HEK293 (cell line): ENCODE measurements around the gene SMPD3.

ENCODE experiments used
- CTCF ChIA-PET: fragments of 350-600 bp; formaldehyde crosslinking; extraction: SDS; loops from one replicate; lab custom pipeline; 2021; ENCODE audit warnings: antibody characterized with exemption; lab: Yijun Ruan, JAX
- POLR2A ChIA-PET: fragments of 300-600 bp; formaldehyde crosslinking; extraction: SDS; loops from one replicate; lab custom pipeline; 2020; ENCODE audit warnings: antibody characterized with exemption, inconsistent platforms; lab: Yijun Ruan, JAX
- H3K27ac ChIP-seq: fragments of 200-500 bp; sonication (Bioruptor generic); 2 replicates; pipeline ENCODE4 v1.5.1; 2014; ENCODE audit warnings: low read depth, low read length, control low read depth, inconsistent platforms; ENCODE audit errors: extremely low read depth
- H3K36me3 ChIP-seq, 2 experiments: fragments of 200-500 bp in 1 of 2; sonication (Bioruptor generic) in 1 of 2; 1 replicate in 1 of 2; 2 replicates in 1 of 2; pipeline ENCODE4 v1.5.1; 2014 to 2017; ENCODE audit warnings: inconsistent platforms in 2 of 2, low read length in 2 of 2; ENCODE audit not compliant: control insufficient read depth in 2 of 2, insufficient read depth in 1 of 2
- H3K4me1 ChIP-seq: fragments of 200-500 bp; sonication (Bioruptor generic); 2 replicates; pipeline ENCODE4 v1.5.1; 2014; ENCODE audit warnings: mild to moderate bottlenecking, low read length, inconsistent platforms; ENCODE audit not compliant: control insufficient read depth, insufficient read depth
- H3K4me3 ChIP-seq: 2 replicates; pipeline ENCODE4 v1.5.1; 2011; ENCODE audit warnings: low read depth, mild to moderate bottlenecking, control low read depth, low read length, moderate library complexity
- H3K9me3 ChIP-seq: fragments of 200-500 bp; sonication (Bioruptor generic); 2 replicates; pipeline ENCODE4 v1.5.1; 2014; ENCODE audit warnings: low read depth, low read length, inconsistent platforms; ENCODE audit not compliant: control insufficient read depth, insufficient read depth
- BCL11A ChIP-seq: fragments of 450-650 bp; formaldehyde crosslinking; IDR thresholded peaks from 2 replicates; pipeline ENCODE4 v1.5.1; 2016; ENCODE audit warnings: low read depth, missing biosample characterization, missing genetic modification characterization
- HIC1 ChIP-seq: fragments of 450-650 bp; formaldehyde crosslinking; IDR thresholded peaks from 2 replicates; pipeline ENCODE4 v1.5.1; 2016; ENCODE audit warnings: missing biosample characterization, missing genetic modification characterization
- INSM2 ChIP-seq: fragments of 450-650 bp; formaldehyde crosslinking; IDR thresholded peaks from 2 replicates; pipeline ENCODE4 v1.5.1; 2016; ENCODE audit warnings: missing biosample characterization, missing genetic modification characterization
- KLF10 ChIP-seq: fragments of 450-650 bp; IDR thresholded peaks from 2 replicates; pipeline ENCODE4 v1.5.1; 2018; ENCODE audit warnings: missing biosample characterization, mild to moderate bottlenecking, missing genetic modification characterization
- MZF1 ChIP-seq: fragments of 450-650 bp; formaldehyde crosslinking; IDR thresholded peaks from 2 replicates; pipeline ENCODE4 v1.5.1; 2017; ENCODE audit warnings: missing biosample characterization, missing genetic modification characterization, borderline replicate concordance
- TCF7L2 ChIP-seq: IDR thresholded peaks from 2 replicates; pipeline ENCODE4 v1.6.1; 2011; ENCODE audit warnings: low read depth, mild to moderate bottlenecking, inconsistent platforms, low read length, moderate library complexity, borderline replicate concordance
- ZBTB48 ChIP-seq: fragments of 450-650 bp; formaldehyde crosslinking; IDR thresholded peaks from 2 replicates; pipeline ENCODE4 v1.5.1; 2016; ENCODE audit warnings: missing biosample characterization, missing genetic modification characterization
- ZFP3 ChIP-seq: fragments of 450-650 bp; formaldehyde crosslinking; IDR thresholded peaks from 2 replicates; pipeline ENCODE4 v1.5.1; 2016; ENCODE audit warnings: low read depth, missing biosample characterization, missing genetic modification characterization
- ZIC2 ChIP-seq: fragments of 450-650 bp; formaldehyde crosslinking; IDR thresholded peaks from 2 replicates; pipeline ENCODE4 v1.5.1; 2016; ENCODE audit warnings: missing biosample characterization, missing genetic modification characterization
- ZNF146 ChIP-seq: fragments of 450-650 bp; formaldehyde crosslinking; IDR thresholded peaks from 2 replicates; pipeline ENCODE4 v1.5.1; 2016; ENCODE audit warnings: missing biosample characterization, missing genetic modification characterization
- ZNF175 ChIP-seq: fragments of 450-650 bp; formaldehyde crosslinking; IDR thresholded peaks from 2 replicates; pipeline ENCODE4 v1.5.1; 2016; ENCODE audit warnings: missing biosample characterization, missing genetic modification characterization
- ZNF214 ChIP-seq: fragments of 450-650 bp; formaldehyde crosslinking; IDR thresholded peaks from 2 replicates; pipeline ENCODE4 v1.5.1; 2017; ENCODE audit warnings: missing biosample characterization, mild to moderate bottlenecking, missing genetic modification characterization, borderline replicate concordance
- ZNF223 ChIP-seq: fragments of 450-650 bp; formaldehyde crosslinking; IDR thresholded peaks from 2 replicates; pipeline ENCODE4 v1.5.1; 2016; ENCODE audit warnings: missing biosample characterization, missing genetic modification characterization
- ZNF354C ChIP-seq: fragments of 450-650 bp; formaldehyde crosslinking; IDR thresholded peaks from 2 replicates; pipeline ENCODE4 v1.5.1; 2016; ENCODE audit warnings: missing biosample characterization, missing genetic modification characterization, low read depth, borderline replicate concordance
- ZNF433 ChIP-seq: fragments of 450-650 bp; formaldehyde crosslinking; IDR thresholded peaks from 2 replicates; pipeline ENCODE4 v1.5.1; 2016; ENCODE audit warnings: missing biosample characterization, missing genetic modification characterization, low read depth
- ZNF548 ChIP-seq: fragments of 450-650 bp; formaldehyde crosslinking; IDR thresholded peaks from 2 replicates; pipeline ENCODE4 v1.5.1; 2016; ENCODE audit warnings: missing biosample characterization, missing genetic modification characterization
- ZNF580 ChIP-seq: fragments of 450-650 bp; formaldehyde crosslinking; IDR thresholded peaks from 2 replicates; pipeline ENCODE4 v1.5.1; 2016; ENCODE audit warnings: missing biosample characterization, missing genetic modification characterization
- ZNF692 ChIP-seq: fragments of 450-650 bp; formaldehyde crosslinking; IDR thresholded peaks from 2 replicates; pipeline ENCODE4 v1.5.1; 2016; ENCODE audit warnings: missing biosample characterization, missing genetic modification characterization
- TF ChIP-seq, protein P1 (sequence below): fragments of 450-650 bp; formaldehyde crosslinking; conservative IDR thresholded peaks from 2 replicates; pipeline ENCODE4 v1.5.1; 2016; ENCODE audit warnings: low read depth, missing biosample characterization, missing genetic modification characterization
- TF ChIP-seq, protein P2 (sequence below): fragments of 450-650 bp; formaldehyde crosslinking; IDR thresholded peaks from 2 replicates; pipeline ENCODE4 v1.5.0; 2017; ENCODE audit warnings: missing biosample characterization, missing genetic modification characterization, borderline replicate concordance

SMPD3 gene

DNA sequence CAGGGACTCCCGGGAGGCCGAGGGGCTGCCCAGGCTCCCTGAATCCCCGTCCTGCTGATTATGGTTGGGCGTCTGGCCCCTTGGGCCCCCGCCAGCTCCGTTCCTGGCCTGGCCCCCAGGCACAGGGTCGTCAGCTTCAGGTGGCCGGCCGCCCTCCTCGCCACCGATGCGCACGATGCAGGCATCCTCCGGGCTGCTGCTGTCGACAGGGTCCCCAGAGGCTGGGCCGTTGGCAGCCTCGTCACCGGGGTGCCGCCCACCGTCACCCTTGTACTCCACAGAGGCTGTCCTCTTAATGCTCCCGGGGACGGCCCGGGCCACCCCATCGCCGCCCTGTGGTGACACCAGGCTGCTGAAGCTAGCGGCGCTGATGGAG, 77.0 kb downstream of the SMPD3 start (continued):
- TF ChIP-seq ZNF433 (tag by site-specific recombination) (no peak), KLF10 (tag by site-specific recombination) (no peak), ZIC2 (tag by site-specific recombination) (no peak), MZF1 (no peak)

- H3K36me3 ChIP-seq = no peaks in the 10 kb centered on the region
- ChIA-PET POLR2A (no interaction called here), CTCF (interaction anchor here (0.5 to 1.4 kb wide), 3 partner anchors 14 to 43 kb away, joined by 3 to 5 read pairs (median 3); no protein-coding TSS in a partner anchor)
- no peak overlapping the region for H3K27ac ChIP-seq
- H3K4me1 ChIP-seq = no peaks in the 10 kb centered on the region
- H3K4me3 ChIP-seq = no peak overlapping the region
- TF ChIP-seq HIC1 (tag by site-specific recombination) (no peak), TCF7L2 (no peak), INSM2 (tag by site-specific recombination) (no peak), ZNF692 (tag by site-specific recombination) (no peak), ZNF214 (tag by site-specific recombination) (no peak), ZNF175 (no peak), ZNF548 (tag by site-specific recombination) (no peak), ZNF146 (tag by site-specific recombination) (no peak), ZNF354C (tag by site-specific recombination) (no peak), ZFP3 (tag by site-specific recombination) (no peak), BCL11A (no peak), ZNF223 (tag by site-specific recombination) (no peak), ZNF580 (no peak), ZBTB48 (tag by site-specific recombination) (no peak)
- TF ChIP-seq, protein P1, sequence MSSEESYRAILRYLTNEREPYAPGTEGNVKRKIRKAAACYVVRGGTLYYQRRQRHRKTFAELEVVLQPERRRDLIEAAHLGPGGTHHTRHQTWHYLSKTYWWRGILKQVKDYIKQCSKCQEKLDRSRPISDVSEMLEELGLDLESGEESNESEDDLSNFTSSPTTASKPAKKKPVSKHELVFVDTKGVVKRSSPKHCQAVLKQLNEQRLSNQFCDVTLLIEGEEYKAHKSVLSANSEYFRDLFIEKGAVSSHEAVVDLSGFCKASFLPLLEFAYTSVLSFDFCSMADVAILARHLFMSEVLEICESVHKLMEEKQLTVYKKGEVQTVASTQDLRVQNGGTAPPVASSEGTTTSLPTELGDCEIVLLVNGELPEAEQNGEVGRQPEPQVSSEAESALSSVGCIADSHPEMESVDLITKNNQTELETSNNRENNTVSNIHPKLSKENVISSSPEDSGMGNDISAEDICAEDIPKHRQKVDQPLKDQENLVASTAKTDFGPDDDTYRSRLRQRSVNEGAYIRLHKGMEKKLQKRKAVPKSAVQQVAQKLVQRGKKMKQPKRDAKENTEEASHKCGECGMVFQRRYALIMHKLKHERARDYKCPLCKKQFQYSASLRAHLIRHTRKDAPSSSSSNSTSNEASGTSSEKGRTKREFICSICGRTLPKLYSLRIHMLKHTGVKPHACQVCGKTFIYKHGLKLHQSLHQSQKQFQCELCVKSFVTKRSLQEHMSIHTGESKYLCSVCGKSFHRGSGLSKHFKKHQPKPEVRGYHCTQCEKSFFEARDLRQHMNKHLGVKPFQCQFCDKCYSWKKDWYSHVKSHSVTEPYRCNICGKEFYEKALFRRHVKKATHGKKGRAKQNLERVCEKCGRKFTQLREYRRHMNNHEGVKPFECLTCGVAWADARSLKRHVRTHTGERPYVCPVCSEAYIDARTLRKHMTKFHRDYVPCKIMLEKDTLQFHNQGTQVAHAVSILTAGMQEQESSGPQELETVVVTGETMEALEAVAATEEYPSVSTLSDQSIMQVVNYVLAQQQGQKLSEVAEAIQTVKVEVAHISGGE (tag by site-specific recombination) = no peak
- TF ChIP-seq, protein P2, sequence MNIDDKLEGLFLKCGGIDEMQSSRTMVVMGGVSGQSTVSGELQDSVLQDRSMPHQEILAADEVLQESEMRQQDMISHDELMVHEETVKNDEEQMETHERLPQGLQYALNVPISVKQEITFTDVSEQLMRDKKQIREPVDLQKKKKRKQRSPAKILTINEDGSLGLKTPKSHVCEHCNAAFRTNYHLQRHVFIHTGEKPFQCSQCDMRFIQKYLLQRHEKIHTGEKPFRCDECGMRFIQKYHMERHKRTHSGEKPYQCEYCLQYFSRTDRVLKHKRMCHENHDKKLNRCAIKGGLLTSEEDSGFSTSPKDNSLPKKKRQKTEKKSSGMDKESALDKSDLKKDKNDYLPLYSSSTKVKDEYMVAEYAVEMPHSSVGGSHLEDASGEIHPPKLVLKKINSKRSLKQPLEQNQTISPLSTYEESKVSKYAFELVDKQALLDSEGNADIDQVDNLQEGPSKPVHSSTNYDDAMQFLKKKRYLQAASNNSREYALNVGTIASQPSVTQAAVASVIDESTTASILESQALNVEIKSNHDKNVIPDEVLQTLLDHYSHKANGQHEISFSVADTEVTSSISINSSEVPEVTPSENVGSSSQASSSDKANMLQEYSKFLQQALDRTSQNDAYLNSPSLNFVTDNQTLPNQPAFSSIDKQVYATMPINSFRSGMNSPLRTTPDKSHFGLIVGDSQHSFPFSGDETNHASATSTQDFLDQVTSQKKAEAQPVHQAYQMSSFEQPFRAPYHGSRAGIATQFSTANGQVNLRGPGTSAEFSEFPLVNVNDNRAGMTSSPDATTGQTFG (tag by site-specific recombination) = no peak
- H3K9me3 ChIP-seq = no peaks in the 10 kb centered on the region
Measured at GRCh38 chr16:68370581-68371275, 77.6 kb downstream of the SMPD3 start.
